H1 (cell line): ENCODE results near the gene GMEB2. TPM values are rescaled to one million over a fixed set of nuclear protein-coding genes. Genes with fewer than 3 reads are reported as not detected.

Experiments used
- CTCF ChIA-PET: fragments of 300-600 bp; sonication (Branson Sonifier 250); formaldehyde crosslinking; loops from one replicate; lab custom pipeline; 2021; ENCODE audit not compliant: partially characterized antibody; lab: Charles Lee
- POLR2A ChIA-PET: fragments of 300-600 bp; sonication (Branson Sonifier 250); formaldehyde crosslinking; loops from one replicate; lab custom pipeline; 2021; ENCODE audit warnings: inconsistent platforms; ENCODE audit not compliant: partially characterized antibody; lab: Charles Lee
- DNase-seq, 2 experiments: peaks; one replicate each; pipeline versions ENCODE4 v3.0.0 to v3.0.0-alpha.2; 2010 to 2022; ENCODE audit warnings: low spot score in 2 of 2, low read depth in 1 of 2, mixed read lengths in 1 of 2
- FAIRE-seq: peaks from 2 replicates; lab custom pipeline; 2011; peaks lifted over from hg19 to GRCh38; lab: Jason Lieb, UNC
- H2AFZ ChIP-seq: 2 replicates; pipeline ENCODE4 v1.8.1; 2012; ENCODE audit warnings: low read length, inconsistent platforms
- H2AK5ac ChIP-seq: 2 replicates; pipeline ENCODE4 v1.6.1; 2013; ENCODE audit warnings: low read depth, low read length
- H2BK120ac ChIP-seq: replicated peaks from 2 replicates; pipeline ENCODE3; 2013; ENCODE audit warnings: low read depth, low read length, inconsistent platforms
- H2BK12ac ChIP-seq: 2 replicates; pipeline ENCODE4 v1.6.1; 2013; ENCODE audit warnings: low read depth, low read length
- H2BK15ac ChIP-seq: 2 replicates; pipeline ENCODE4 v1.6.1; 2013; ENCODE audit warnings: low read length
- H2BK20ac ChIP-seq: 2 replicates; pipeline ENCODE4 v1.6.1; 2013; ENCODE audit warnings: low read length
- H2BK5ac ChIP-seq: 2 replicates; pipeline ENCODE4 v1.6.1; 2013; ENCODE audit warnings: low read depth, low read length
- H3K14ac ChIP-seq: 2 replicates; pipeline ENCODE4 v1.6.1; 2013; ENCODE audit warnings: inconsistent platforms; ENCODE audit not compliant: insufficient read length
- H3K18ac ChIP-seq: 2 replicates; pipeline ENCODE4 v1.6.1; 2013; ENCODE audit warnings: low read length; ENCODE audit errors: extremely low read depth
- H3K23ac ChIP-seq: 2 replicates; pipeline ENCODE4 v1.6.1; 2013; ENCODE audit warnings: inconsistent platforms; ENCODE audit not compliant: insufficient read length
- H3K23me2 ChIP-seq: 2 replicates; pipeline ENCODE4 v1.6.1; 2013; ENCODE audit warnings: low read depth, low read length
- H3K27ac ChIP-seq: 2 replicates; pipeline ENCODE4 v1.6.1; 2011; ENCODE audit warnings: low read depth, low read length, inconsistent platforms
- H3K27me3 ChIP-seq, 4 experiments: replicated peaks in 1 of 4; 1 replicate in 1 of 4; 2 replicates in 3 of 4; pipeline versions ENCODE4 v1.6.1 to v1.8.1; 2011 to 2013; ENCODE audit warnings: low read length in 3 of 4, mild to moderate bottlenecking in 3 of 4, inconsistent platforms in 2 of 4, mixed read lengths in 2 of 4, moderate library complexity in 1 of 4; ENCODE audit not compliant: control insufficient read depth in 3 of 4, insufficient read depth in 3 of 4; ENCODE audit errors: extremely low read depth in 1 of 4
- H3K36me3 ChIP-seq, 4 experiments: 2 replicates each; pipeline versions ENCODE4 v1.6.1 to v1.8.1; 2011 to 2013; ENCODE audit warnings: mild to moderate bottlenecking in 4 of 4, low read length in 3 of 4, moderate library complexity in 2 of 4, control low read depth in 1 of 4, inconsistent platforms in 1 of 4; ENCODE audit not compliant: insufficient read depth in 4 of 4, control insufficient read depth in 2 of 4
- H3K4ac ChIP-seq: replicated peaks from 2 replicates; pipeline ENCODE3; 2013; ENCODE audit warnings: low read length, low read depth, mixed read lengths, inconsistent platforms; ENCODE audit not compliant: insufficient read length
- H3K4me1 ChIP-seq, 4 experiments: replicated peaks in 1 of 4; 1 replicate in 1 of 4; 2 replicates in 3 of 4; pipeline versions ENCODE4 v1.6.1 to v1.8.1; 2011 to 2013; ENCODE audit warnings: low read length in 3 of 4, inconsistent platforms in 2 of 4, mixed read lengths in 1 of 4; ENCODE audit not compliant: insufficient read depth in 4 of 4, control insufficient read depth in 3 of 4
- H3K4me2 ChIP-seq, 2 experiments: 2 replicates each; pipeline versions ENCODE4 v1.6.1 to v1.8.1; 2011 to 2013; ENCODE audit warnings: low read depth in 2 of 2, low read length in 2 of 2, control low read depth in 1 of 2, inconsistent platforms in 1 of 2, mild to moderate bottlenecking in 1 of 2; ENCODE audit not compliant: insufficient read depth in 1 of 2
- H3K4me3 ChIP-seq, 4 experiments: fragments of 200-600, 300-600 bp in 1 of 4; sonication (generic), shearing (Covaris generic), sonication (Bioruptor Twin) in 1 of 4; 2 replicates each; pipeline versions ENCODE4 v1.5.1 to v1.8.1; 2011 to 2016; ENCODE audit warnings: low read length in 4 of 4, low read depth in 3 of 4, control low read depth in 2 of 4, inconsistent platforms in 2 of 4, mild to moderate bottlenecking in 2 of 4, mixed read lengths in 1 of 4, moderate library complexity in 1 of 4; ENCODE audit not compliant: insufficient read depth in 2 of 4; ENCODE audit errors: extremely low read depth in 1 of 4
- H3K56ac ChIP-seq: replicated peaks from 2 replicates; pipeline ENCODE3; 2013; ENCODE audit warnings: low read depth, mild to moderate bottlenecking, mixed read lengths, low read length, inconsistent platforms; ENCODE audit not compliant: insufficient read length
- H3K79me1 ChIP-seq: 2 replicates; pipeline ENCODE4 v1.6.1; 2013; ENCODE audit warnings: low read depth, low read length, control low read depth
- H3K79me2 ChIP-seq, 2 experiments: 2 replicates each; pipeline versions ENCODE4 v1.6.1 to v1.8.1; 2012 to 2013; ENCODE audit warnings: low read length in 2 of 2, mild to moderate bottlenecking in 2 of 2, inconsistent platforms in 1 of 2; ENCODE audit not compliant: insufficient read depth in 2 of 2, control insufficient read depth in 1 of 2
- H3K9ac ChIP-seq, 4 experiments: replicated peaks in 1 of 4; 1 replicate in 1 of 4; 2 replicates in 3 of 4; pipeline versions ENCODE4 v1.6.1 to v1.8.1; 2011 to 2013; ENCODE audit warnings: low read depth in 3 of 4, low read length in 3 of 4, control low read depth in 2 of 4, mild to moderate bottlenecking in 2 of 4, moderate library complexity in 2 of 4, inconsistent platforms in 1 of 4; ENCODE audit errors: extremely low read depth in 1 of 4
- H3K9me3 ChIP-seq, 2 experiments: 2 replicates each; pipeline versions ENCODE4 v1.6.1 to v1.8.1; 2012 to 2013; ENCODE audit warnings: mild to moderate bottlenecking in 2 of 2, moderate library complexity in 2 of 2, control low read depth in 1 of 2, inconsistent platforms in 1 of 2, low read depth in 1 of 2, low read length in 1 of 2, mixed read lengths in 1 of 2; ENCODE audit not compliant: insufficient read depth in 2 of 2
- H4K20me1 ChIP-seq, 2 experiments: replicated peaks in 1 of 2; 2 replicates each; pipeline versions ENCODE3 to v1.8.1; 2011 to 2013; ENCODE audit warnings: inconsistent platforms in 2 of 2, low read length in 2 of 2, mild to moderate bottlenecking in 1 of 2; ENCODE audit not compliant: insufficient read depth in 2 of 2, control insufficient read depth in 1 of 2
- H4K5ac ChIP-seq: 2 replicates; pipeline ENCODE4 v1.6.1; 2013; ENCODE audit warnings: low read length, low read depth, mixed read lengths, inconsistent platforms; ENCODE audit not compliant: insufficient read length
- H4K8ac ChIP-seq: 2 replicates; pipeline ENCODE4 v1.8.0; 2013; ENCODE audit warnings: mild to moderate bottlenecking, moderate library complexity, low read length, inconsistent platforms; ENCODE audit not compliant: insufficient read depth; ENCODE audit errors: extremely low read depth
- H4K91ac ChIP-seq: replicated peaks from 2 replicates; pipeline ENCODE3; 2013; ENCODE audit warnings: low read length, mixed read lengths, inconsistent platforms; ENCODE audit not compliant: insufficient read length
- CTCF ChIP-seq, 3 experiments: IDR thresholded peaks; 1 replicate in 2 of 3; 2 replicates in 1 of 3; pipeline versions ENCODE4 v1.5.1 to v1.6.1; 2011; ENCODE audit warnings: low read length in 3 of 3, mild to moderate bottlenecking in 3 of 3, inconsistent platforms in 2 of 3, low read depth in 1 of 3, moderate library complexity in 1 of 3; ENCODE audit not compliant: insufficient read depth in 1 of 3; ENCODE audit errors: control extremely low read depth in 1 of 3
- MAFK ChIP-seq: IDR thresholded peaks from 2 replicates; pipeline ENCODE4 v1.6.1; 2012; ENCODE audit warnings: low read depth, mild to moderate bottlenecking, improper control_type of control experiment, low read length
- POLR2AphosphoS5 ChIP-seq: IDR thresholded peaks from 2 replicates; pipeline ENCODE4 v1.6.1; 2011; ENCODE audit warnings: low read depth, low read length
- RAD21 ChIP-seq, 2 experiments: IDR thresholded peaks in 1 of 2; conservative IDR thresholded peaks in 1 of 2; 2 replicates each; pipeline ENCODE4 v1.6.1; 2011; ENCODE audit warnings: low read depth in 2 of 2, low read length in 2 of 2, improper control_type of control experiment in 1 of 2, inconsistent platforms in 1 of 2, mild to moderate bottlenecking in 1 of 2, moderate library complexity in 1 of 2
- WGBS, 2 experiments: shearing (Covaris generic) in 1 of 2; methylation state at CpG; one replicate each; pipeline versions ENCODE4 v1.1.6 to v1.1.7; 2013 to 2015; ENCODE audit warnings: low lambda C conversion rate in 2 of 2, mixed read lengths in 2 of 2, inconsistent platforms in 1 of 2, low coverage in 1 of 2, missing lambda C conversion rate in 1 of 2; ENCODE audit not compliant: insufficient replicate concordance in 2 of 2, insufficient coverage in 1 of 2, insufficient read length in 1 of 2; ENCODE audit errors: extremely low coverage in 1 of 2, missing lambda C conversion rate in 1 of 2; 5-methylcytosine and 5-hydroxymethylcytosine counted together
- polyA plus RNA-seq, 7 experiments: library from polyadenylated mRNA; depleted of rRNA in 3 of 7; stranded (reverse) in 5 of 7; unstranded in 2 of 7; fragments of >200 nt in 5 of 7; fragments of 200-250 nt in 2 of 7; gene quantifications; 1 replicate in 5 of 7; 2 replicates in 1 of 7; 4 replicates in 1 of 7; pipeline versions ENCODE4 v1.2.1 to v1.2.3, GENCODE V29; 2011 to 2013; ENCODE audit warnings: missing spikeins in 2 of 7, mixed read lengths in 2 of 7
- total RNA-seq: library from RNA; stranded (reverse); fragmentation: NEBNext Ultra II Directional; extraction: Animal tissue kit (Norgen Biotek cat#: 25700); gene quantifications from 2 replicates; pipeline ENCODE4 v1.2.1, GENCODE V29; 2021

Gene GMEB2
- total and polyA plus RNA-seq, 2 of the 8 experiments (the other 6 are each of a cell fraction or from before 2014, with no cell fraction given): 12.9 to 14.2 TPM

- FAIRE-seq (no peak), DNase-seq (no peak)
- no peaks in the 10 kb centered on the region; a peak in 2 of 7 replicates for H3K4me1 ChIP-seq
- H3K56ac ChIP-seq: no peak overlapping the region
- H2BK120ac ChIP-seq: no peak overlapping the region
- no peak overlapping the region for H2BK20ac ChIP-seq
- WGBS, 2 experiments: 85% methylated on average over 12 of the region's 12 CpGs; no CpG with 5 or more reads in 1 of the 2 experiments
- no peak overlapping the region for H3K4ac ChIP-seq
- H2BK12ac ChIP-seq: no peak overlapping the region
- POLR2A ChIA-PET: interaction anchor here (1.3 kb wide), 1 partner anchor 43 kb away, joined by 4 read pairs; no protein-coding TSS in a partner anchor
- no peak overlapping the region for H2AK5ac ChIP-seq
- H4K20me1 ChIP-seq: no peaks in the 10 kb centered on the region
- H3K36me3 ChIP-seq: no peaks in the 10 kb centered on the region
- H3K4me3 ChIP-seq: no peak overlapping the region
- no peaks in the 10 kb centered on the region for H3K79me1 ChIP-seq
- 0 out of 2 replicates have a peak overlapping the region, but pooled peaks have one; percentile 46 for H2BK15ac ChIP-seq
- no peaks in the 10 kb centered on the region for H3K9me3 ChIP-seq
- H4K91ac ChIP-seq: no peak overlapping the region
- no peak overlapping the region for H3K4me2 ChIP-seq
- H3K23ac ChIP-seq: no peak overlapping the region
- no peak overlapping the region for H3K9ac ChIP-seq
- H2AFZ ChIP-seq: no peak overlapping the region
- H3K14ac ChIP-seq: no peak overlapping the region
- H3K23me2 ChIP-seq: no peaks in the 10 kb centered on the region
- H3K27ac ChIP-seq: no peak overlapping the region
- peak overlapping the region; percentile 65 for H4K8ac ChIP-seq
- TF ChIP-seq RAD21 (IDR thresholded peaks at IDR 0.05 in 1 of 2, conservative IDR thresholded peaks at IDR 0.05 in 1 of 2; ENCODE audit: low read depth in 2 of 2, low read length in 2 of 2): peak; percentile 66 to 77
- peak; percentile 48 to 58 (median 52) for TF ChIP-seq CTCF (IDR thresholded peaks at IDR 0.05; ENCODE audit: control extremely low read depth in 1 of 3, insufficient read depth in 1 of 3, low read depth in 1 of 3, low read length in 3 of 3)
- TF ChIP-seq POLR2AphosphoS5: no peak
- TF ChIP-seq MAFK: no peak
- TF ChIP-seq, all 59 proteins: peak for 2
- CTCF ChIA-PET: interaction anchor here (0.7 to 2.0 kb wide), 15 partner anchors 10 to 393 kb away, joined by 3 to 10 read pairs (median 3); partner anchors contain the start of gene PTK6
- no peak overlapping the region for H4K5ac ChIP-seq
- no peak overlapping the region for H3K18ac ChIP-seq
- no peaks in the 10 kb centered on the region for H3K27me3 ChIP-seq
- no peaks in the 10 kb centered on the region for H3K79me2 ChIP-seq
- no peak overlapping the region for H2BK5ac ChIP-seq
These were observed 46.0 kb downstream of the GMEB2 start for GRCh38 chr20:63580796-63581461.
